HG03439 (cell line): ENCODE results near the gene MLLT3.

Experiments used
- ATAC-seq: cut with Tn5 transposase; IDR thresholded peaks from one replicate; pipeline ENCODE4 v1.9.1; 2021; ENCODE audit warnings: mild to moderate bottlenecking, moderate library complexity; ENCODE audit not compliant: unreplicated experiment

Gene MLLT3

GRCh38 chr9:20316372-20316771 is 305.9 kb downstream of the MLLT3 start:
- ATAC-seq, result no peak

GRCh38 chr9:20315677-20316076 is 306.6 kb downstream of the MLLT3 start:
- ATAC-seq, result no peak

- no peak for ATAC-seq
Measured at GRCh38 chr9:20314981-20315380, 307.3 kb downstream of the MLLT3 start.

GRCh38 chr9:20313415-20313814 is 308.9 kb downstream of the MLLT3 start:
- no peak for ATAC-seq

- no peak for ATAC-seq
Measured at GRCh38 chr9:20312732-20313131, 309.6 kb downstream of the MLLT3 start.

GRCh38 chr9:20310024-20310423 is 312.3 kb downstream of the MLLT3 start:
- no peak for ATAC-seq

GRCh38 chr9:20309124-20309523 is 313.2 kb downstream of the MLLT3 start:
- ATAC-seq, result no peak

GRCh38 chr9:20307621-20308020 is 314.7 kb downstream of the MLLT3 start:
- ATAC-seq, result no peak

GRCh38 chr9:20305452-20305851 is 316.8 kb downstream of the MLLT3 start:
- ATAC-seq, result no peak

GRCh38 chr9:20303996-20304395 is 318.3 kb downstream of the MLLT3 start:
- no peak for ATAC-seq

- ATAC-seq, result no peak
Measured at GRCh38 chr9:20303066-20303465, 319.2 kb downstream of the MLLT3 start.

- no peak for ATAC-seq
Measured at GRCh38 chr9:20302197-20302596, 320.1 kb downstream of the MLLT3 start.

- ATAC-seq, result no peak
Measured at GRCh38 chr9:20300430-20301115, 321.7 kb downstream of the MLLT3 start.

GRCh38 chr9:20297646-20298084 is 324.6 kb downstream of the MLLT3 start:
- ATAC-seq, result no peak

GRCh38 chr9:20295555-20295954 is 326.7 kb downstream of the MLLT3 start:
- ATAC-seq, result no peak

- no peak for ATAC-seq
Measured at GRCh38 chr9:20294046-20294750, 328.1 kb downstream of the MLLT3 start.

- ATAC-seq, result no peak
Measured at GRCh38 chr9:20292002-20292401, 330.3 kb downstream of the MLLT3 start.
